Ovary (tissue), 3 donors: ENCODE results near the gene RTP3.

Experiments
- EP300 ChIP-seq: sonication (generic); formaldehyde crosslinking; IDR thresholded peaks from one replicate; pipeline ENCODE4 v1.6.1; 2017; ENCODE audit warnings: antibody characterized with exemption
- POLR2A ChIP-seq: fragments of 450-650 bp; IDR thresholded peaks from one replicate; pipeline ENCODE4 v1.6.1; 2017; ENCODE audit warnings: antibody characterized with exemption, mild to moderate bottlenecking, moderate library complexity
- TF ChIP-seq, protein P1 (sequence below), 3 donors: fragments of 450-650 bp in 2 of 3; fragments of 200-600 bp in 1 of 3; IDR thresholded peaks; one replicate each; pipeline versions ENCODE4 v1.5.1 to v1.8.0; 2016 to 2022; ENCODE audit warnings: antibody characterized with exemption in 3 of 3, mild to moderate bottlenecking in 1 of 3
- donor health status: DM: no; HTN: no; CAD: no.

DNA sequence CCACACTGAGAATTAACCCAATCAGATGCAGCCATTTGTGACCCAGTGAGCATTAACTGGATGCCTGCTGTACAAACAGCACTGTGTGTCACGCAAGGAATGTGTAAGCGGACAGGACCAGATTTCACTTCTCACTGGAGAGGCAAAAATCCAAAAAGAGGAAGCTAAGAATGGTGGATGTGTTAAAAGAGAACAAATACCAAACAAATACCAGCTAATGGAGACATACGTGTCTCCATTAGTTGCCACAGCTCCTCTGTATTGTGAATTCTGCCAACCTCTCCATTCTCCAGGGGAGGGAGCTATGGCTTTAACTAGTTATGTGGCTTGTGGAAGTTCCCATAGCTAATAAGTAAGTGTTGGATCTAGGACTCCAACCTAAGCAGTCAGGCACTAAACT is 35.7 kb upstream of the RTP3 start:
- TF ChIP-seq, protein P1, sequence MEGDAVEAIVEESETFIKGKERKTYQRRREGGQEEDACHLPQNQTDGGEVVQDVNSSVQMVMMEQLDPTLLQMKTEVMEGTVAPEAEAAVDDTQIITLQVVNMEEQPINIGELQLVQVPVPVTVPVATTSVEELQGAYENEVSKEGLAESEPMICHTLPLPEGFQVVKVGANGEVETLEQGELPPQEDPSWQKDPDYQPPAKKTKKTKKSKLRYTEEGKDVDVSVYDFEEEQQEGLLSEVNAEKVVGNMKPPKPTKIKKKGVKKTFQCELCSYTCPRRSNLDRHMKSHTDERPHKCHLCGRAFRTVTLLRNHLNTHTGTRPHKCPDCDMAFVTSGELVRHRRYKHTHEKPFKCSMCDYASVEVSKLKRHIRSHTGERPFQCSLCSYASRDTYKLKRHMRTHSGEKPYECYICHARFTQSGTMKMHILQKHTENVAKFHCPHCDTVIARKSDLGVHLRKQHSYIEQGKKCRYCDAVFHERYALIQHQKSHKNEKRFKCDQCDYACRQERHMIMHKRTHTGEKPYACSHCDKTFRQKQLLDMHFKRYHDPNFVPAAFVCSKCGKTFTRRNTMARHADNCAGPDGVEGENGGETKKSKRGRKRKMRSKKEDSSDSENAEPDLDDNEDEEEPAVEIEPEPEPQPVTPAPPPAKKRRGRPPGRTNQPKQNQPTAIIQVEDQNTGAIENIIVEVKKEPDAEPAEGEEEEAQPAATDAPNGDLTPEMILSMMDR (IDR thresholded peaks at IDR 0.05): no peak
- TF ChIP-seq EP300 (no peak), POLR2A (no peak)
